ENCODE measurements around the gene IFITM10. TPM values are rescaled to one million over a fixed set of nuclear protein-coding genes. Genes with fewer than 3 reads are reported as not detected.

Gene IFITM10
- total RNA-seq, 2 donors from 2014 or later = 27.2 to 28.6 TPM

DNA sequence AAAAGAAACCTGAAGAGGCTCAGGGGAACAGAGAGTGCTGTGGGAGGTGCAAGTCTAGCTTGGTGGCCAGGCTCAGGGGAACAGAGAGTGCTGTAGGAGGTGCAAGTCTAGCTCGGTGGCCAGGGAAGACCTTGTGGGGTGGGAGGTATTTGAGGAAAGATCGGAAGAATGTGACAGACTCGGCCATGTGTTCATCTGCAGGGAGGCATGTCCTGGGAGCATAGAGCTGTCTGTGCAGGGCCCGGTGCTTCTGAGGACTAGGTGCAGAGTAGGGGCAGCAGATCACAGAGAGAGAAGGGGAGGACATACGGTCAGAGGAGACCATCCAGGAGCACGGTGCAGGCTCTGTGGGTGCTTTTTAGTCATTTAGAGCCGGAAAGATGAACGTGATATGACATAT, 10.8 kb downstream of the IFITM10 start:
- DNase-seq (ENCODE audit: low spot score) (no peak), ATAC-seq (ENCODE audit: insufficient number of reproducible peaks, low FRiP score, low read depth) (no peak)
- Histone ChIP-seq H3K36me3 (no peaks in the 10 kb centered on the region), H3K27me3 (replicated peaks; ENCODE audit: insufficient read depth) (no peaks in the 10 kb centered on the region), H3K9me3 (peaks cover 11% of the 10 kb centered on the region), H3K4me3 (no peak overlapping the region), H3K27ac (no peak overlapping the region), H3K4me1 (ENCODE audit: control insufficient read depth in 1 of 2, low read depth in 2 of 2) (no peaks in the 10 kb centered on the region)
- TF ChIP-seq, protein P1, sequence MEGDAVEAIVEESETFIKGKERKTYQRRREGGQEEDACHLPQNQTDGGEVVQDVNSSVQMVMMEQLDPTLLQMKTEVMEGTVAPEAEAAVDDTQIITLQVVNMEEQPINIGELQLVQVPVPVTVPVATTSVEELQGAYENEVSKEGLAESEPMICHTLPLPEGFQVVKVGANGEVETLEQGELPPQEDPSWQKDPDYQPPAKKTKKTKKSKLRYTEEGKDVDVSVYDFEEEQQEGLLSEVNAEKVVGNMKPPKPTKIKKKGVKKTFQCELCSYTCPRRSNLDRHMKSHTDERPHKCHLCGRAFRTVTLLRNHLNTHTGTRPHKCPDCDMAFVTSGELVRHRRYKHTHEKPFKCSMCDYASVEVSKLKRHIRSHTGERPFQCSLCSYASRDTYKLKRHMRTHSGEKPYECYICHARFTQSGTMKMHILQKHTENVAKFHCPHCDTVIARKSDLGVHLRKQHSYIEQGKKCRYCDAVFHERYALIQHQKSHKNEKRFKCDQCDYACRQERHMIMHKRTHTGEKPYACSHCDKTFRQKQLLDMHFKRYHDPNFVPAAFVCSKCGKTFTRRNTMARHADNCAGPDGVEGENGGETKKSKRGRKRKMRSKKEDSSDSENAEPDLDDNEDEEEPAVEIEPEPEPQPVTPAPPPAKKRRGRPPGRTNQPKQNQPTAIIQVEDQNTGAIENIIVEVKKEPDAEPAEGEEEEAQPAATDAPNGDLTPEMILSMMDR (IDR thresholded peaks at IDR 0.05) = no peak

DNA sequence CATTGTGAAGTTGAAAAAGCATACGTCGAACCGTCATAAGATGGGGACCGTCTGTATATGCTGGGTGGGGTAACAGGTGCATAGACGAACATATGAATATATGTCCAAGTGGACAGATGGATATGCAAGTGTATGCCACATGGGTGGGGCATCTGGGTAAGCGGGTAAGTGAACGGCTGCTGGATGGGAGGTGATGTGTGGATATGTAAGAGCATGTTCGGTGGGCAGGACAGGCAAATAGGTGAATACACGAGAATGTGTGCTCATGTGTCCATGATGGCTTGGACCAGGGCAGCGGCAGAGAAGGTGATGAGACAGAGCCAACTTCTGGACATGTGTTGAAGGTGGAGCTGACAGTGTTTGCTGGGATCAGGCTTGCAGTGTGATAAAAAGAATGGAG, 12.0 kb downstream of the IFITM10 start:
- Histone ChIP-seq H3K36me3 (no peaks in the 10 kb centered on the region), H3K4me1 (ENCODE audit: control insufficient read depth in 1 of 2, low read depth in 2 of 2) (no peaks in the 10 kb centered on the region), H3K27me3 (replicated peaks; ENCODE audit: insufficient read depth) (no peaks in the 10 kb centered on the region), H3K9me3 (peaks cover 11% of the 10 kb centered on the region), H3K4me3 (no peak overlapping the region), H3K27ac (no peak overlapping the region)
- ATAC-seq (ENCODE audit: insufficient number of reproducible peaks, low FRiP score, low read depth) = no peak
- DNase-seq (ENCODE audit: low spot score) = no peak
- TF ChIP-seq, protein P1 (IDR thresholded peaks at IDR 0.05) = no peak

DNA sequence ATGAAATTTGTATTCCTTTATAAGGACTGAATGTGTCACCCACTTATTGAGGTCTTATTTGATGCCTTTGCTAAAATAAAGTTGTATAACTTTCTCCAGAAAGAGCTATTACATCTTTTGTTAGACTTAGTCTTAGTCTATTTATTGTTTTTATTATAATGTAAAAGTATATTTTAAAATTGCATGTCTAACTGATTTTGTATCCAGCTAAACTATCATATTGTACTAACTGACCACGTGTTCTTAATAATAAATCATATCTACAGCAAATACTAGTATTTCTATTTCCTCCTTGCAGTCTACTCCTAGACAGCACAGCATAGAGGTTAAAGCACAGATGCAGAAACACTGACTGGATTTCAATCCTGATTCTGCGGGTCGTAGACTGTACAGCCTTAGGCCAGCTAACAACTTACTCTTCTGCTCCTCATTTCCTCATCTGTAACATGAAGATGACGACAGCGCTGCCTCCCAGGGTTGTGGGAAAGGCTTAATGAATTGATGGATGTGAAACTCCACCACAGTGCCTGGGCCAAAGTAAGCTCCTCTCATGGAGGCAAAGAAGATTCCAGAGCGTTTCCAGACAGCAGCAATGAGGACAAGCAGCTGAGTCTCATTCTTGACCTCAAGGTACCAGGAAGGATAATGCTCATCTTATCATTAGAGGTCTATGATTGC, 13.2 kb downstream of the IFITM10 start:
- DNase-seq (ENCODE audit: low spot score) (no peak), ATAC-seq (ENCODE audit: insufficient number of reproducible peaks, low FRiP score, low read depth) (no peak)
- peaks cover 11% of the 10 kb centered on the region for H3K9me3 ChIP-seq
- TF ChIP-seq, protein P1 (IDR thresholded peaks at IDR 0.05) = no peak
- no peaks in the 10 kb centered on the region for H3K4me1 ChIP-seq (ENCODE audit: control insufficient read depth in 1 of 2, low read depth in 2 of 2)
- H3K27ac ChIP-seq = no peak overlapping the region
- no peak overlapping the region for H3K4me3 ChIP-seq
- H3K27me3 ChIP-seq (replicated peaks; ENCODE audit: insufficient read depth) = no peaks in the 10 kb centered on the region
- no peaks in the 10 kb centered on the region for H3K36me3 ChIP-seq

DNA sequence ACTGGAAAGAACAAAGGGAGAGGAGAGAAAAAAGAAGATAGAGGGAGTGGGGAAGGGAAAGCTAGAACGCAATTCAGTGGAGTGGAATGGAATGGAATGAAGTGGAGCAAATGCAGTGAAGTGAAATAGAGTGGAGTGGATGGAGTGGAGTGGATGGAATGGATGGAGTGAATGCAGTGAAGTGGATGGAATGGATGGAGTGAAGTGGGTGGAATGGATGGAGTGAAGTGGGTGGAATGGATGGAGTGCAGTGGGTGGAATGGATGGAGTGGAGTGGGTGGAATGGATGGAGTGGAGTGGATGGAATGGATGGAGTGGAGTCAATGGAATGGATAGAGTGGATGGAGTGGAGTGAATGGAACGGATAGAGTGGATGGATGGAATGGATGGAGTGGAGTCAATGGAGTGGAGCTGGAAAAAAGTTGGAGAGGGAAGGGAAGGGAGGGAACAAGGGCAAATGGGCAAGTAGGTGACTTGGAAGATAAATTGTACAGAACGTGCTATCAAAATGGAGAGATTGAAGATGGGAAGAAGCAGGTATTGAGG, 13.9 kb downstream of the IFITM10 start:
- no peak for DNase-seq (ENCODE audit: low spot score)
- Histone ChIP-seq H3K36me3 (no peaks in the 10 kb centered on the region), H3K9me3 (peaks cover 11% of the 10 kb centered on the region), H3K27me3 (replicated peaks; ENCODE audit: insufficient read depth) (no peaks in the 10 kb centered on the region), H3K4me1 (ENCODE audit: control insufficient read depth in 1 of 2, low read depth in 2 of 2) (no peaks in the 10 kb centered on the region), H3K27ac (no peak overlapping the region), H3K4me3 (no peak overlapping the region)
- TF ChIP-seq, protein P1 (IDR thresholded peaks at IDR 0.05) = no peak
- no peak for ATAC-seq (ENCODE audit: insufficient number of reproducible peaks, low FRiP score, low read depth)

DNA sequence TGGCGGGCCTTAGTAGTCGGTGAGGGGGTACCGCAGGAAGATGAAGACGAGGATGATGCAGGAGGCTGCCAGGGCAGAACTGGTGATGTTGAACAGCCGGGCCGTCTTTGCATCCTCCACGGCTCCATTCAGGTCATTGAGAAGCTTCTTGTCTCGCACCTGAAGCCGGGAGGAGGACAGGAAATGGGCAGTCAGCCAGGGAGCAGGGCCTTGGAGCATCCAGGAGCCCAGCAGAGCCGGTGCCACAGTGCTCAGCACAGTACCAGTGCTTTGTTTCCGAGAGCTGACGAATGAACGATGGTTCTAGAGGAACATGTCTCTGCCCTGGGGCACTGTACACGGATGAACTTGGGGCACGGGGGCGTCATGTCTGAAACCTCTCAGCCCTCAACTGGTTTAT, 15.1 kb downstream of the IFITM10 start:
- no peak for ATAC-seq (ENCODE audit: insufficient number of reproducible peaks, low FRiP score, low read depth)
- Histone ChIP-seq H3K27me3 (replicated peaks; ENCODE audit: insufficient read depth) (no peaks in the 10 kb centered on the region), H3K4me1 (ENCODE audit: control insufficient read depth in 1 of 2, low read depth in 2 of 2) (no peaks in the 10 kb centered on the region), H3K4me3 (no peak overlapping the region), H3K9me3 (peaks cover 11% of the 10 kb centered on the region), H3K27ac (no peak overlapping the region), H3K36me3 (no peaks in the 10 kb centered on the region)
- no peak for DNase-seq (ENCODE audit: low spot score)
- TF ChIP-seq, protein P1 (IDR thresholded peaks at IDR 0.05) = no peak
